Activated T-cell treated with anti-CD3 and anti-CD28 coated beads, Interleukin-2, amount 50 U/mL, for 24 hours (primary cell): ENCODE measurements around the gene KCNRG.
"Not testable (repeated sequence)": the region's sequence is repeated elsewhere in the genome, so short reads cannot be mapped to it uniquely, and the experiment has no call there.

Experiments used
- DNase-seq: peaks from one replicate; pipeline ENCODE4 v3.0.0-alpha.2; 2020
- H3K27ac Mint-ChIP-seq: 2 replicates; pipeline ENCODE4 v1.8.0; 2020; ENCODE audit warnings: mild to moderate bottlenecking, mixed read lengths
- H3K27me3 Mint-ChIP-seq: 2 replicates; pipeline ENCODE4 v1.8.0; 2020; ENCODE audit warnings: mixed read lengths
- H3K36me3 Mint-ChIP-seq: 2 replicates; pipeline ENCODE4 v1.8.0; 2020; ENCODE audit warnings: low read depth, mixed read lengths
- H3K4me1 Mint-ChIP-seq: 2 replicates; pipeline ENCODE4 v1.8.0; 2020; ENCODE audit warnings: low read depth, mixed read lengths
- H3K4me3 Mint-ChIP-seq: 2 replicates; pipeline ENCODE4 v1.8.0; 2020; ENCODE audit warnings: mild to moderate bottlenecking, moderate library complexity, mixed read lengths
- H3K9me3 Mint-ChIP-seq: 2 replicates; pipeline ENCODE4 v1.8.0; 2020; ENCODE audit warnings: mixed read lengths

KCNRG gene

GRCh38 chr13:50015258-50015657 is at the start of gene KCNRG:
KCNRG (plus strand) TSS chr13:50015444; CDS start chr13:50015494, 50 bp downstream.
- H3K36me3 Mint-ChIP-seq = peaks cover 89% of the 10 kb centered on the region
- H3K4me3 Mint-ChIP-seq = no peak within 1 kb of the TSS
- peaks cover 52% of the 10 kb centered on the region for H3K4me1 Mint-ChIP-seq
- peaks cover 4% of the 10 kb centered on the region for H3K9me3 Mint-ChIP-seq
- H3K27ac Mint-ChIP-seq = peak within 1 kb of the TSS; percentile 18
- no peaks in the 10 kb centered on the region for H3K27me3 Mint-ChIP-seq
- no peak for DNase-seq

- Mint-ChIP-seq H3K27me3 (no peaks in the 10 kb centered on the region), H3K9me3 (peaks cover 27% of the 10 kb centered on the region), H3K4me1 (no peaks in the 10 kb centered on the region), H3K4me3 (no peak overlapping the region), H3K27ac (no peak overlapping the region), H3K36me3 (peaks cover 9% of the 10 kb centered on the region)
- DNase-seq = no peak
These were observed 47.8 kb upstream of the KCNRG start for GRCh38 chr13:49967456-49967855.

- no peak for DNase-seq
- no peak overlapping the region for H3K27ac Mint-ChIP-seq
- H3K36me3 Mint-ChIP-seq = no peaks in the 10 kb centered on the region
- no peaks in the 10 kb centered on the region for H3K27me3 Mint-ChIP-seq
- peaks cover 2% of the 10 kb centered on the region for H3K4me1 Mint-ChIP-seq
- H3K9me3 Mint-ChIP-seq = no peaks in the 10 kb centered on the region
- no peak overlapping the region for H3K4me3 Mint-ChIP-seq
These were observed 42.5 kb upstream of the KCNRG start for GRCh38 chr13:49972709-49973108.

GRCh38 chr13:49975826-49976225 is 39.4 kb upstream of the KCNRG start:
- H3K4me3 Mint-ChIP-seq = no peak overlapping the region
- H3K27me3 Mint-ChIP-seq = no peaks in the 10 kb centered on the region
- H3K27ac Mint-ChIP-seq = no peak overlapping the region
- H3K4me1 Mint-ChIP-seq = peaks cover 2% of the 10 kb centered on the region
- H3K36me3 Mint-ChIP-seq = no peaks in the 10 kb centered on the region
- DNase-seq = no peak
- H3K9me3 Mint-ChIP-seq = no peaks in the 10 kb centered on the region

GRCh38 chr13:49976314-49977258 is 38.7 kb upstream of the KCNRG start:
- peak; percentile 79 for DNase-seq
- no peak overlapping the region for H3K4me3 Mint-ChIP-seq
- no peaks in the 10 kb centered on the region for H3K27me3 Mint-ChIP-seq
- H3K36me3 Mint-ChIP-seq = no peaks in the 10 kb centered on the region
- no peak overlapping the region for H3K27ac Mint-ChIP-seq
- peaks cover 2% of the 10 kb centered on the region for H3K4me1 Mint-ChIP-seq
- H3K9me3 Mint-ChIP-seq = no peaks in the 10 kb centered on the region

- no peak overlapping the region for H3K27ac Mint-ChIP-seq
- no peaks in the 10 kb centered on the region for H3K27me3 Mint-ChIP-seq
- H3K4me1 Mint-ChIP-seq = peaks cover 2% of the 10 kb centered on the region
- H3K36me3 Mint-ChIP-seq = no peaks in the 10 kb centered on the region
- no peak for DNase-seq
- H3K4me3 Mint-ChIP-seq = no peak overlapping the region
- no peaks in the 10 kb centered on the region for H3K9me3 Mint-ChIP-seq
These were observed 37.3 kb upstream of the KCNRG start for GRCh38 chr13:49977992-49978391.

- H3K4me1 Mint-ChIP-seq = peaks cover 2% of the 10 kb centered on the region
- H3K27me3 Mint-ChIP-seq = no peaks in the 10 kb centered on the region
- H3K4me3 Mint-ChIP-seq = no peak overlapping the region
- no peak overlapping the region for H3K27ac Mint-ChIP-seq
- H3K9me3 Mint-ChIP-seq = no peaks in the 10 kb centered on the region
- no peak for DNase-seq
- H3K36me3 Mint-ChIP-seq = no peaks in the 10 kb centered on the region
These were observed 35.0 kb upstream of the KCNRG start for GRCh38 chr13:49980266-49980665.

- no peak overlapping the region for H3K27ac Mint-ChIP-seq
- DNase-seq = no peak
- no peaks in the 10 kb centered on the region for H3K36me3 Mint-ChIP-seq
These were observed 30.1 kb upstream of the KCNRG start for GRCh38 chr13:49985129-49985528.

GRCh38 chr13:49986471-49986870 is 28.8 kb upstream of the KCNRG start:
- H3K9me3 Mint-ChIP-seq = no peaks in the 10 kb centered on the region
- no peaks in the 10 kb centered on the region for H3K27me3 Mint-ChIP-seq
- H3K27ac Mint-ChIP-seq = no peak overlapping the region
- H3K36me3 Mint-ChIP-seq = no peaks in the 10 kb centered on the region
- H3K4me1 Mint-ChIP-seq = no peaks in the 10 kb centered on the region
- DNase-seq = no peak
- H3K4me3 Mint-ChIP-seq = no peak overlapping the region

More at GRCh38 chr13:49985129-49985528, 30.1 kb upstream of the KCNRG start:
- Mint-ChIP-seq H3K9me3 (no peaks in the 10 kb centered on the region), H3K4me3 (no peak overlapping the region), H3K27me3 (no peaks in the 10 kb centered on the region), H3K4me1 (no peaks in the 10 kb centered on the region)

- not testable (repeated sequence) for H3K27me3 Mint-ChIP-seq, H3K27ac Mint-ChIP-seq, H3K4me1 Mint-ChIP-seq, H3K36me3 Mint-ChIP-seq, DNase-seq, H3K9me3 Mint-ChIP-seq, H3K4me3 Mint-ChIP-seq
These were observed 24.6 kb upstream of the KCNRG start for GRCh38 chr13:49990612-49991011.

- Mint-ChIP-seq H3K36me3 (peaks cover 12% of the 10 kb centered on the region), H3K4me3 (no peak overlapping the region), H3K27ac (no peak overlapping the region), H3K4me1 (peaks cover 10% of the 10 kb centered on the region), H3K27me3 (no peaks in the 10 kb centered on the region), H3K9me3 (no peaks in the 10 kb centered on the region)
- no peak for DNase-seq
These were observed 22.1 kb upstream of the KCNRG start for GRCh38 chr13:49993111-49993510.

GRCh38 chr13:49993666-49994065 is 21.6 kb upstream of the KCNRG start:
- Mint-ChIP-seq H3K27me3 (no peaks in the 10 kb centered on the region), H3K4me3 (no peak overlapping the region), H3K9me3 (no peaks in the 10 kb centered on the region), H3K36me3 (peaks cover 18% of the 10 kb centered on the region), H3K27ac (no peak overlapping the region), H3K4me1 (peaks cover 16% of the 10 kb centered on the region)
- no peak for DNase-seq

- no peaks in the 10 kb centered on the region for H3K27me3 Mint-ChIP-seq
- peak overlapping the region; percentile 63 for H3K27ac Mint-ChIP-seq
- peak overlapping the region; percentile 72 for H3K4me3 Mint-ChIP-seq
- H3K4me1 Mint-ChIP-seq = peaks cover 34% of the 10 kb centered on the region
- peaks cover 37% of the 10 kb centered on the region for H3K36me3 Mint-ChIP-seq
- DNase-seq = no peak
- no peaks in the 10 kb centered on the region for H3K9me3 Mint-ChIP-seq
These were observed 19.6 kb upstream of the KCNRG start for GRCh38 chr13:49995625-49996101.

- peak overlapping the region; percentile 63 for H3K27ac Mint-ChIP-seq
- H3K36me3 Mint-ChIP-seq = peaks cover 44% of the 10 kb centered on the region
- peaks cover 39% of the 10 kb centered on the region for H3K4me1 Mint-ChIP-seq
- H3K9me3 Mint-ChIP-seq = no peaks in the 10 kb centered on the region
- peak; percentile 91 for DNase-seq
- peak overlapping the region; percentile 72 for H3K4me3 Mint-ChIP-seq
- no peaks in the 10 kb centered on the region for H3K27me3 Mint-ChIP-seq
These were observed 18.9 kb upstream of the KCNRG start for GRCh38 chr13:49996161-49996915.
